Naive thymus-derived CD8-positive, alpha-beta T cell (primary cell): Measurements from ENCODE around the gene HOXA4. TPM values are rescaled to one million over a fixed set of nuclear protein-coding genes. Genes with fewer than 3 reads are reported as not detected.
A peak's percentile ranks its signal among the peaks of the same experiment; 100 is the strongest.

Experiments used
- ATAC-seq, 2 donors: fragments of 150-1000 bp; cut with Tn5 transposase in 1 of 2; sonication (Bioruptor Pico), chemical (Tn5 transposase) in 1 of 2; 1 replicate in 1 of 2; 2 replicates in 1 of 2; pipeline ENCODE4 v1.10.0; 2021; ENCODE audit warnings: mild to moderate bottlenecking in 2 of 2, moderate library complexity in 2 of 2
- POLR2A ChIA-PET: fragments of 350-600 bp; sonication (Branson Sonifier 250); formaldehyde crosslinking; loops from one replicate; lab custom pipeline; 2021; ENCODE audit warnings: antibody characterized with exemption; lab: Charles Lee
- DNase-seq, 10 donors: peaks; one replicate each; pipeline versions ENCODE4 v3.0.0 to v3.0.0-alpha.2; 2020 to 2022
- H3K27ac Mint-ChIP-seq, 10 donors: one replicate each; pipeline ENCODE4 v1.8.0; 2020 to 2022; ENCODE audit warnings: mild to moderate bottlenecking in 10 of 10, mixed read lengths in 10 of 10, moderate library complexity in 4 of 10, inconsistent platforms in 1 of 10
- H3K27me3 Mint-ChIP-seq, 5 donors: one replicate each; pipeline ENCODE4 v1.8.0; 2021 to 2022; ENCODE audit warnings: mixed read lengths in 5 of 5
- H3K36me3 Mint-ChIP-seq, 3 donors: one replicate each; pipeline ENCODE4 v1.8.0; 2020 to 2022; ENCODE audit warnings: mixed read lengths in 3 of 3, mild to moderate bottlenecking in 2 of 3, inconsistent platforms in 1 of 3
- H3K4me1 Mint-ChIP-seq, 4 donors: one replicate each; pipeline ENCODE4 v1.8.0; 2021 to 2022; ENCODE audit warnings: mixed read lengths in 4 of 4
- H3K4me3 Mint-ChIP-seq, 10 donors: one replicate each; pipeline ENCODE4 v1.8.0; 2020 to 2022; ENCODE audit warnings: mild to moderate bottlenecking in 10 of 10, mixed read lengths in 10 of 10, moderate library complexity in 6 of 10, inconsistent platforms in 1 of 10
- H3K9me3 Mint-ChIP-seq, 9 donors: one replicate each; pipeline ENCODE4 v1.8.0; 2020 to 2022; ENCODE audit warnings: mixed read lengths in 9 of 9, mild to moderate bottlenecking in 3 of 9, inconsistent platforms in 1 of 9, moderate library complexity in 1 of 9
- microRNA-seq: library from miRNA; unstranded; fragments of <30 nt; microRNA quantifications from one replicate; pipeline ENCODE4 v1.2.0, GENCODE V29; 2022; ENCODE audit warnings: borderline microRNAs expressed
- polyA plus RNA-seq, 3 donors: library from polyadenylated mRNA; unstranded; fragments of 300-500 nt; fragmentation: Illumina TruSeq; gene quantifications; one replicate each; pipeline ENCODE4 v1.2.3, GENCODE V29; 2021
- total RNA-seq, 8 experiments: library from RNA in 2 of 8; stranded (reverse) in 2 of 8; gene quantifications; one replicate each; pipeline ENCODE4 v1.2.3 and lab custom pipeline; 2021 to 2026

The HOXA4 gene
- total and polyA plus RNA-seq, 5 experiments from 2014 or later = 0.22 to 0.38 (median 0.31) TPM; not detected in 2

- POLR2A ChIA-PET = no interaction called here
- Mint-ChIP-seq H3K9me3 (peaks cover 0 to 8% (median 2%) of the 10 kb centered on the region in 9 donors), H3K4me3 (no peak overlapping the region), H3K27me3 (peaks cover 61 to 87% (median 73%) of the 10 kb centered on the region in 5 donors), H3K4me1 (peaks cover 9 to 40% (median 27%) of the 10 kb centered on the region in 4 donors), H3K36me3 (peaks cover 0 to 8% (median 5%) of the 10 kb centered on the region in 3 donors), H3K27ac (no peak overlapping the region)
- DNase-seq (no peak), ATAC-seq (no peak)
Measured at GRCh38 chr7:27091941-27092818, 38.4 kb downstream of the HOXA4 start.

- peaks cover 7 to 31% (median 22%) of the 10 kb centered on the region in 4 donors for H3K4me1 Mint-ChIP-seq
Measured at GRCh38 chr7:27091105-27091504, 39.5 kb downstream of the HOXA4 start.

DNA sequence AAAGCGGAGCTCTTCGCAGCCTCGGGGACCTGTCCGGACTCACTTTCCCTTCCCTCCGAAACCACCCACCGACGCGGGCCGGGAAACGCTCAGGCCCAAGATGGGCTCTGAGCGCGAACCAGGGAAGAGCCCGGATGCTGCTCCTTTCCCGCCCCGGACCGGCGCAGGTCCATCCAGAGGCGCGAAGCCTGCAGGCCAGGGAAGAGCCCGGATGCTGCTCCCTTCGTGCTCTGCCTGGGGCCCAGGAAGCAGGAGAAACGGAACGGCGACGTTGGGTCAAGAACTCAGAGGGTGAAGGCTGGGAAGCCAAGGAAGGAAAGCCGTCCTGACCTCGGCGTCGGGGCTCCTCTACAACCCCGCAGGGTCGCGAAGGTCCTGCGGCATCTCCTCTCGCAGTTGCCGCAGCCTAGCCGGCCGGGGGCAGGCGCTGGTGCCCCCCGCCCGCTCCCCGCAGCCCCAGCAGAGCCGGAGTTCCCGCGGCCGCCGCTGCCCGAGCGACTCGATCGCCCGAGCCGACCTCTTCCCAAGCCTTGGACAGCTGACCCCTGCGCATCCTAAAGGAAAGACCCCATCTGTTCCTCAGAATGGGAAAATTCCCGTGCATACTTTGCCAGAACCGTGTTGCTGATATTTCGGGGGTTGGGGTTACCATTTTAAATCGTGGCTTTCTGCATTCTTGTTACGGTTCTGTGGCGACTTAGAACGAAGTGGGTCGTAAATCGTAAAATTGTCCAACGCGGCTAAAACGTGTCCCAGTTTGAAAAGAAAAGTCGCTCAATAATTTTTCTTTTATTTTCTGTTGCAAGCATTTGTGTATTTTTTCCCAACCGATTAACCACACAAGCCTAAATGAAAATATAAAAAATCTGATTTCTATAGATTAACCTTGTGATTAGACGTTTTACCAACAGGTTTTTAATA is 42.3 kb downstream of the HOXA4 start:
- DNase-seq (no peak), ATAC-seq (no peak)
- Mint-ChIP-seq H3K9me3 (peaks cover 0 to 8% (median 2%) of the 10 kb centered on the region in 9 donors), H3K4me1 (peaks cover 2 to 19% (median 10%) of the 10 kb centered on the region in 4 donors), H3K4me3 (peak overlapping the region in 7 of 10 donors; percentile 10 to 69 (median 37)), H3K36me3 (peaks cover 3 to 8% (median 3%) of the 10 kb centered on the region in 3 donors), H3K27me3 (peaks cover 50 to 70% (median 62%) of the 10 kb centered on the region in 5 donors), H3K27ac (no peak overlapping the region)
- POLR2A ChIA-PET = interaction anchor here (0.6 kb wide), 1 partner anchor 222 kb away, joined by 4 read pairs; no protein-coding TSS in a partner anchor

More at GRCh38 chr7:27091105-27091504, 39.5 kb downstream of the HOXA4 start:
- no peak for ATAC-seq
- no peak for DNase-seq
- POLR2A ChIA-PET = no interaction called here
- H3K27me3 Mint-ChIP-seq = peaks cover 61 to 88% (median 74%) of the 10 kb centered on the region in 5 donors
- peaks cover 0 to 8% (median 2%) of the 10 kb centered on the region in 9 donors for H3K9me3 Mint-ChIP-seq
- H3K4me3 Mint-ChIP-seq = no peak overlapping the region
- H3K27ac Mint-ChIP-seq = no peak overlapping the region
- H3K36me3 Mint-ChIP-seq = peaks cover 0 to 8% (median 5%) of the 10 kb centered on the region in 3 donors

- Mint-ChIP-seq H3K27me3 (peaks cover 16 to 28% (median 19%) of the 10 kb centered on the region in 5 donors), H3K4me3 (no peak overlapping the region), H3K36me3 (peaks cover 0 to 3% (median 0%) of the 10 kb centered on the region in 3 donors), H3K4me1 (peaks cover 0 to 9% (median 7%) of the 10 kb centered on the region in 4 donors), H3K27ac (peak overlapping the region in 1 of 10 donors; percentile 26), H3K9me3 (peaks cover 0 to 2% (median 0%) of the 10 kb centered on the region in 9 donors)
- POLR2A ChIA-PET = no interaction called here
- ATAC-seq = no peak
- DNase-seq = no peak
Measured at GRCh38 chr7:27083646-27084045, 46.9 kb downstream of the HOXA4 start.

DNA sequence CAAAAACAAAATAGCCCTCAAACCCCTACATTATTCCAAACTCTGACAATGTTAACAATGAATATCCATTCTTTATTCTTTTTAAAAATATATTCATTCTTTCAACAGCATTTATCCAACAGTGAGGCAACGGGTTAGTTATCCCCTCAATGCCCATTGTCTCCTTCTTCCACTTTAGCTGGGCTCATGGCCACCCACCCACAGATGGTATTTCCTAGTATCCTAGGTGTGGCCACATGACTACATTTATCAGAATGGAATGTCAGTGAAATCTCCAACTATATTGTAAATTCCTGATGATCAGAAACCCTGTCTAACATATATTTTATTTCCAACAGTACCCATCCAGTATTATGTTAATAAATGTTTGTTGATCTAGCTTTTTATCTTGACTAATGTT is 48.4 kb downstream of the HOXA4 start:
- POLR2A ChIA-PET = no interaction called here
- H3K36me3 Mint-ChIP-seq = peaks cover 0 to 3% (median 0%) of the 10 kb centered on the region in 3 donors
- H3K4me1 Mint-ChIP-seq = no peaks in the 10 kb centered on the region
- H3K9me3 Mint-ChIP-seq = peaks cover 0 to 2% (median 0%) of the 10 kb centered on the region in 9 donors
- H3K4me3 Mint-ChIP-seq = no peak overlapping the region
- peak overlapping the region in 1 of 10 donors; percentile 18 for H3K27ac Mint-ChIP-seq
- no peak for ATAC-seq
- H3K27me3 Mint-ChIP-seq = peaks cover 4 to 19% (median 11%) of the 10 kb centered on the region in 5 donors
- no peak for DNase-seq

- ATAC-seq = no peak
- POLR2A ChIA-PET = no interaction called here
- peaks cover 0 to 3% (median 0%) of the 10 kb centered on the region in 3 donors for H3K36me3 Mint-ChIP-seq
- peaks cover 4 to 18% (median 9%) of the 10 kb centered on the region in 5 donors for H3K27me3 Mint-ChIP-seq
- no peak overlapping the region for H3K4me3 Mint-ChIP-seq
- no peak for DNase-seq
- H3K27ac Mint-ChIP-seq = no peak overlapping the region
- no peaks in the 10 kb centered on the region for H3K4me1 Mint-ChIP-seq
- H3K9me3 Mint-ChIP-seq = peaks cover 0 to 4% (median 0%) of the 10 kb centered on the region in 9 donors
Measured at GRCh38 chr7:27080844-27081436, 49.6 kb downstream of the HOXA4 start.

GRCh38 chr7:27079234-27079975 is 51.2 kb downstream of the HOXA4 start:
- POLR2A ChIA-PET = no interaction called here
- ATAC-seq (no peak), DNase-seq (no peak)
- Mint-ChIP-seq H3K9me3 (peaks cover 0 to 3% (median 0%) of the 10 kb centered on the region in 9 donors), H3K27me3 (peaks cover 7 to 14% (median 12%) of the 10 kb centered on the region in 5 donors), H3K27ac (peak overlapping the region in 1 of 10 donors; percentile 6), H3K4me3 (no peak overlapping the region), H3K4me1 (no peaks in the 10 kb centered on the region), H3K36me3 (peaks cover 0 to 2% (median 0%) of the 10 kb centered on the region in 3 donors)

GRCh38 chr7:27078616-27079233 is 51.8 kb downstream of the HOXA4 start:
- no peaks in the 10 kb centered on the region for H3K4me1 Mint-ChIP-seq
- no peak overlapping the region for H3K27ac Mint-ChIP-seq
- DNase-seq (no peak), ATAC-seq (no peak)
- H3K4me3 Mint-ChIP-seq = no peak overlapping the region
- H3K36me3 Mint-ChIP-seq = no peaks in the 10 kb centered on the region
- peaks cover 7 to 16% (median 10%) of the 10 kb centered on the region in 5 donors for H3K27me3 Mint-ChIP-seq
- peaks cover 0 to 3% (median 0%) of the 10 kb centered on the region in 9 donors for H3K9me3 Mint-ChIP-seq
- POLR2A ChIA-PET = no interaction called here

Small RNA genes lying within 50 kb of the gene (microRNA-seq; reads per million reads assigned to microRNA genes)
- gene MIR196B = 1.4 reads per million

Other genes with a start within 250 kb of the HOXA4 start
- under 1 TPM; 0.44 to 0.68 TPM for gene HOXA1, start 34.8 kb downstream of the HOXA4 start, total RNA-seq
- gene HOXA1, start 34.8 kb downstream of the HOXA4 start, polyA plus RNA-seq = under 1 TPM in 2 of 3 donors, not detected in 1; 0.15 to 0.38 TPM
- not detected for gene HOXA2, start 28.1 kb downstream of the HOXA4 start, total RNA-seq
- not detected for gene HOXA2, start 28.1 kb downstream of the HOXA4 start, polyA plus RNA-seq
- not detected for gene HOXA5, start 12.9 kb upstream of the HOXA4 start, total RNA-seq
- gene HOXA5, start 12.9 kb upstream of the HOXA4 start, polyA plus RNA-seq = not detected
- not detected for gene HOXA6, start 17.0 kb upstream of the HOXA4 start, total RNA-seq
- gene HOXA6, start 17.0 kb upstream of the HOXA4 start, polyA plus RNA-seq = not detected
- gene HOXA3, start 21.8 kb upstream of the HOXA4 start, total RNA-seq = not detected
- not detected for gene HOXA3, start 21.8 kb upstream of the HOXA4 start, polyA plus RNA-seq
- not detected for gene HOXA7, start 25.9 kb upstream of the HOXA4 start, total RNA-seq
- gene HOXA7, start 25.9 kb upstream of the HOXA4 start, polyA plus RNA-seq = not detected
- not detected for gene HOXA9, start 34.8 kb upstream of the HOXA4 start, total RNA-seq
- under 1 TPM in 1 of 3 donors, not detected in 2; 0.16 TPM for gene HOXA9, start 34.8 kb upstream of the HOXA4 start, polyA plus RNA-seq
- gene HOXA10, start 43.6 kb upstream of the HOXA4 start, total RNA-seq = not detected
- under 1 TPM in 1 of 3 donors, not detected in 2; 0.19 TPM for gene HOXA10, start 43.6 kb upstream of the HOXA4 start, polyA plus RNA-seq
- gene HOXA11, start 54.5 kb upstream of the HOXA4 start, total RNA-seq = not detected
- gene HOXA11, start 54.5 kb upstream of the HOXA4 start, polyA plus RNA-seq = not detected
- gene HOXA13, start 69.3 kb upstream of the HOXA4 start, total RNA-seq = not detected
- gene HOXA13, start 69.3 kb upstream of the HOXA4 start, polyA plus RNA-seq = not detected
- gene EVX1, start 112.0 kb upstream of the HOXA4 start, total RNA-seq = not detected
- not detected for gene EVX1, start 112.0 kb upstream of the HOXA4 start, polyA plus RNA-seq